Nephron (organoid): ENCODE results near the gene NSD1.
A peak's percentile ranks its signal among the peaks of the same experiment; 100 is the strongest.

Experiments
- H3K27ac Mint-ChIP-seq, 3 experiments: 2 replicates each; pipeline ENCODE4 v1.8.0; 2020; ENCODE audit warnings: mixed read lengths in 3 of 3, mild to moderate bottlenecking in 2 of 3, moderate library complexity in 1 of 3
- H3K27me3 Mint-ChIP-seq: 2 replicates; pipeline ENCODE4 v1.8.0; 2021; ENCODE audit warnings: low read depth, mild to moderate bottlenecking, moderate library complexity, mixed read lengths
- H3K36me3 Mint-ChIP-seq: 2 replicates; pipeline ENCODE4 v1.8.0; 2020; ENCODE audit warnings: low read depth, mixed read lengths
- H3K4me1 Mint-ChIP-seq: 2 replicates; pipeline ENCODE4 v1.8.0; 2020; ENCODE audit warnings: mixed read lengths
- H3K4me3 Mint-ChIP-seq, 3 experiments: 2 replicates each; pipeline ENCODE4 v1.8.0; 2020; ENCODE audit warnings: mild to moderate bottlenecking in 3 of 3, mixed read lengths in 3 of 3, moderate library complexity in 2 of 3
- H3K9me3 Mint-ChIP-seq: 2 replicates; pipeline ENCODE4 v1.8.0; 2020; ENCODE audit warnings: mixed read lengths
- TF ChIP-seq, protein P1 (sequence below), 3 experiments: fragments of 200-600 bp; sonication (generic); IDR thresholded peaks; one replicate each; pipeline ENCODE4 v1.5.0; 2021; ENCODE audit warnings: antibody characterized with exemption in 3 of 3; ENCODE audit not compliant: unreplicated experiment in 3 of 3

The NSD1 gene

DNA sequence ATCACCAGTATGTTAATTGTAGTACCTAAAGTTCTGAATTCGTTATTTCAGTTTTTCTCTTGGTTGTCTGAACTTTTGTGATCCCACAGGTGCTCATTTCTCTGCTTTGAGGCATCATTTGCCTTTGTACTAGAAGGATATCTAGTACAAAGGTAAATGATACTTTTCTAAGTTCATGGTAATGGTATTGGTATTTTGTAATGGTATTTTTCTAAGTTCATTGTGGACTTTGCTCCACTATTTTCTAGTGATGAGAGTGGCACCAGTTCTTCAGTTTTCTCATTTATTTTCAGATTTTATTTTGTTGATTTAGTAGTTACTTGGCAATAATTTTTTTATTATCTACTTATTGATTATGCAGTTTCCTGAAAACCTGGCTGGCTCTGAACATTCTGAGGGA lies 127.9 kb downstream of the NSD1 start:
- Mint-ChIP-seq H3K4me1 (no peaks in the 10 kb centered on the region), H3K27me3 (no peaks in the 10 kb centered on the region), H3K27ac (peak overlapping the region in 1 of 3 experiments; percentile 35), H3K36me3 (peaks cover 74% of the 10 kb centered on the region), H3K9me3 (no peaks in the 10 kb centered on the region), H3K4me3 (no peak overlapping the region)
- TF ChIP-seq, protein P1, sequence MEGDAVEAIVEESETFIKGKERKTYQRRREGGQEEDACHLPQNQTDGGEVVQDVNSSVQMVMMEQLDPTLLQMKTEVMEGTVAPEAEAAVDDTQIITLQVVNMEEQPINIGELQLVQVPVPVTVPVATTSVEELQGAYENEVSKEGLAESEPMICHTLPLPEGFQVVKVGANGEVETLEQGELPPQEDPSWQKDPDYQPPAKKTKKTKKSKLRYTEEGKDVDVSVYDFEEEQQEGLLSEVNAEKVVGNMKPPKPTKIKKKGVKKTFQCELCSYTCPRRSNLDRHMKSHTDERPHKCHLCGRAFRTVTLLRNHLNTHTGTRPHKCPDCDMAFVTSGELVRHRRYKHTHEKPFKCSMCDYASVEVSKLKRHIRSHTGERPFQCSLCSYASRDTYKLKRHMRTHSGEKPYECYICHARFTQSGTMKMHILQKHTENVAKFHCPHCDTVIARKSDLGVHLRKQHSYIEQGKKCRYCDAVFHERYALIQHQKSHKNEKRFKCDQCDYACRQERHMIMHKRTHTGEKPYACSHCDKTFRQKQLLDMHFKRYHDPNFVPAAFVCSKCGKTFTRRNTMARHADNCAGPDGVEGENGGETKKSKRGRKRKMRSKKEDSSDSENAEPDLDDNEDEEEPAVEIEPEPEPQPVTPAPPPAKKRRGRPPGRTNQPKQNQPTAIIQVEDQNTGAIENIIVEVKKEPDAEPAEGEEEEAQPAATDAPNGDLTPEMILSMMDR (IDR thresholded peaks at IDR 0.05; ENCODE audit: unreplicated experiment in 3 of 3) = no peak

DNA sequence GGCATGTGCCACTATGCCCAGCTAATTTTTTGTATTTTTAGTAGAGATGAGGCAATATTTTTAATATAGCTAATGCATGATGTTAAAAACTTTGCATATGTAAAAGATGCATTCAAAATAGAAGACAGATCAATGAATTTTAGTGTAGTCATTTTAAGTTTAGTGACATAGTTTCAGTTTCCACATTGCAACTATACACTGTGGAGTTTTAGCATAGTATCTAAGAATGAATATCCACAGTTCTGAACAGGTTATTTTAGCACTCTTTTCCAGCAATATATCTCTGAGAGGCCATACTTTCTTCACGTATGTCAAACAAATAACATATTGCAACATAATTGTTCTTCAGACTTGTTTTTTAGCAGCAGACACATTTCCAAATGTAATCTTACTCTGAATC lies 130.6 kb downstream of the NSD1 start:
- H3K27ac Mint-ChIP-seq = peak overlapping the region in 2 of 3 experiments; percentile 31 to 45
- no peaks in the 10 kb centered on the region for H3K9me3 Mint-ChIP-seq
- H3K27me3 Mint-ChIP-seq = no peaks in the 10 kb centered on the region
- H3K36me3 Mint-ChIP-seq = peaks cover 76% of the 10 kb centered on the region
- TF ChIP-seq, protein P1 (IDR thresholded peaks at IDR 0.05; ENCODE audit: unreplicated experiment in 3 of 3) = no peak
- no peak overlapping the region for H3K4me3 Mint-ChIP-seq
- no peaks in the 10 kb centered on the region for H3K4me1 Mint-ChIP-seq

DNA sequence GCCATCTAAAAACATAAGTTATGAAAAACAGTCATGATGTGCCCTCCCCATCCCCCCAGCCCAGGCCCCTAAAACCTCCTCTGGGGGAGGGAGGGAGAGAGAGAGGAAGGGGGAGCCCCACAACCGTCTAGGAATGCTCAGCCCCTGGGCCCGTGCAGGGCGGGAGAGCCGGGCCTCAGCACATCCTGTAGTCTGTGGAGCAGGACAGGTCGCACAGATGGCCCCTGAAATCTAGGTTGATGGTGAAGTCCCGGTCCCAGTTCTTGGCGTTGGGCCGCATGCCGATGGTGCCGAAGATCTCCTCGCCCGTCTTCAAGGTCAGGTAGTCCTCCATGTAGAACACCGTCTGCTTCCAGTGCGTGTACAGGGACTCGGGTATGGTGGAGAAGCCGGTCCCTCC lies 131.8 kb downstream of the NSD1 start:
- H3K4me1 Mint-ChIP-seq = no peaks in the 10 kb centered on the region
- TF ChIP-seq, protein P1 (IDR thresholded peaks at IDR 0.05; ENCODE audit: unreplicated experiment in 3 of 3) = no peak
- H3K27ac Mint-ChIP-seq = no peak overlapping the region
- H3K4me3 Mint-ChIP-seq = no peak overlapping the region
- H3K9me3 Mint-ChIP-seq = no peaks in the 10 kb centered on the region
- H3K27me3 Mint-ChIP-seq = no peaks in the 10 kb centered on the region
- peaks cover 76% of the 10 kb centered on the region for H3K36me3 Mint-ChIP-seq

DNA sequence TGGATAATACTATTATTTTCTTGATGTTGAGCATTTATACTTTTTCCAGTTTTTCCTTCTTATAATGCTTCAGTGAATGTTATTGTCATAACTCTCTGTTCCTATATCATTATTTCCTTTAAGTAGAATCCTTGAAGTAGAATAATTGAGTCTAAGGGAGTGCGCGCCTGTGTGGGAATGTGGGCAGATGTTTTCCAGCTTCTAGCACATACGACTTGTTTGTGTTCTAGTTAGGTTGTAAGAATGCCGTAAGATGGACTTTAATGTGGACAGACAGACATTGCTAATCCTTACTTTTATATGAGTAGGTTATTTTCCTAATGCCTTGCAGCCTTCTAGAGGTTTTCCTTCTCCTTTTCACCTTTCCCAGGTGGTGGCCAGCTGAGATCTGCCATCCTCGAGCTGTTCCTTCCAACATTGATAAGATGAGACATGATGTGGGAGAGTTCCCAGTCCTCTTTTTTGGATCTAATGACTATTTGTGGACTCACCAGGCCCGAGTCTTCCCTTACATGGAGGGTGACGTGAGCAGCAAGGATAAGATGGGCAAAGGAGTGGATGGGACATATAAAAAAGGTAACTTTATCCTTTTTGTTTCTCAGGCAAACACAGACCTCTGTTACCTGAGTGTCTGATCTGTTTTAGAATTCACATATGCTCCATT lies 135.8 kb downstream of the NSD1 start:
- TF ChIP-seq, protein P1 (IDR thresholded peaks at IDR 0.05; ENCODE audit: unreplicated experiment in 3 of 3) = no peak
- H3K27ac Mint-ChIP-seq = no peak overlapping the region
- H3K9me3 Mint-ChIP-seq = no peaks in the 10 kb centered on the region
- no peaks in the 10 kb centered on the region for H3K27me3 Mint-ChIP-seq
- peaks cover 83% of the 10 kb centered on the region for H3K36me3 Mint-ChIP-seq
- no peak overlapping the region for H3K4me3 Mint-ChIP-seq
- H3K4me1 Mint-ChIP-seq = no peaks in the 10 kb centered on the region

DNA sequence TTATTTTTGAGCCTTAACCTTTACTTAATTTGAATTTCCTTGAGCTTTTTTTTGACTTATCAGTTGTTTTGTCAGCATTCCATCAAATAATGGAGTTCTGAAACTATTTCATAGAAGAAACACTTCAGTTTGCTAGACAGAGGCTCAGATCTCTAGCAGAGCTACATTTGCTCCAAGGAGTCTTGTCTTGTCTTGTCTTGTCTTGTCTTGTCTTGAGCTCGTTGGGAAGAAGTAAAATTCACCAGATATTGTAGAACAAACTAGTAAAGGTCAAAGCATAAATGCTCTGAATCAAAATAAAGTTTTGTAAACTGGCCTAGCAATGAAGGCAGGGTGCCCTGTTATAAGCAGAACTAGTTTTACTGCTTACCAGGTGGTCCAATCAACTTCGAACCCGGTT lies 136.4 kb downstream of the NSD1 start:
- no peak overlapping the region for H3K4me3 Mint-ChIP-seq
- H3K36me3 Mint-ChIP-seq = peaks cover 83% of the 10 kb centered on the region
- TF ChIP-seq, protein P1 (IDR thresholded peaks at IDR 0.05; ENCODE audit: unreplicated experiment in 3 of 3) = no peak
- H3K9me3 Mint-ChIP-seq = no peaks in the 10 kb centered on the region
- no peak overlapping the region for H3K27ac Mint-ChIP-seq
- H3K27me3 Mint-ChIP-seq = no peaks in the 10 kb centered on the region
- no peaks in the 10 kb centered on the region for H3K4me1 Mint-ChIP-seq

DNA sequence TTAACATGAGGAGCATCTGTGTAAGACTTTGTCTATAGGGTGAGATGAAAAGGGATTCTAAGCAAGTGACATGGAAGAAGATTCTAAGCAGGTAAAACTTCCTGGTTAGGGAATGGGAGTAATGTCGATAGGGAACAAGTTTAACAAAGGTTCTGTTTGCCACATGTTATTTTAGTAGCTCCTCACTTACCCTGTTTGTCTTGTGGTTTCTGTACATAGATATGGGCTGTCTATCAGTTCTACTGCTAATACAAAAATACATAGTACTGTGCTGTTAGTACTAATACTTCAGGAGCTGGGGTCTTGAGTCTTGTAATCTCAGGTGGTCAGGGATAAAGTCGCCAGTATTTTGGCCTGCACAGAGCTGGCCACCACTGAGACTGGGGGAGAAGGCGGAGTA lies 137.1 kb downstream of the NSD1 start:
- Mint-ChIP-seq H3K4me1 (no peaks in the 10 kb centered on the region), H3K27ac (no peak overlapping the region), H3K27me3 (no peaks in the 10 kb centered on the region), H3K9me3 (no peaks in the 10 kb centered on the region), H3K36me3 (peaks cover 80% of the 10 kb centered on the region), H3K4me3 (no peak overlapping the region)
- TF ChIP-seq, protein P1 (IDR thresholded peaks at IDR 0.05; ENCODE audit: unreplicated experiment in 3 of 3) = no peak
